Measurements from ENCODE around the gene COQ4.
"Not testable (repeated sequence)": the region's sequence is repeated elsewhere in the genome, so short reads cannot be mapped to it uniquely, and the experiment has no call there.

COQ4 gene

GRCh38 chr9:128322404-128323211 is at the start of gene COQ4, which contains the start of gene TRUB2:
Gene COQ4 (plus strand): TSS chr9:128322839. CDS start chr9:128322859, 20 bp downstream.
Gene TRUB2 (minus strand): TSS chr9:128322447. CDS start chr9:128322408, 39 bp downstream.
- DNase-seq, result peak; percentile 78

DNA sequence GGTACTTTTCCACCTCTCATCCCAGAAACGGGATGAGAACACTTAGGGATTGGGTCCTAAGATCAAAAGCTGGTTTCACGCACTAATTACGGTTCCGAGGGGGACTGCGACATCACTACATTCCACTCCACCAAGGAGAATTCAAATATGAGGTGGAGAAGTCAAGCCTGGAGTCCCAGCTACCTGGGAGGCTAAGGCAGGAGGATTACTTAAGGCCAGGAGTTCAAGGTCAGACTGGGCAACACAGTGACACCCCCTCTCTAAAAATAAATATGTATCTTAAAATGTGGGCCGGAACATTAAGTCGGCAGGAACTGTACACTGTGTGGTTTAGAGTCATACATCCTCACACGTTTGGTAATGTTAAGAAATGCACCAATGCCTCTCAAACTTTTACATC is 48.4 kb upstream of the COQ4 start:
- DNase-seq, result no peak

GRCh38 chr9:128275198-128276007 is 47.2 kb upstream of the COQ4 start, which contains the start of gene GOLGA2:
Gene GOLGA2 (minus strand): TSS chr9:128276007. CDS start chr9:128275976, 31 bp downstream.
- DNase-seq, result no peak

DNA sequence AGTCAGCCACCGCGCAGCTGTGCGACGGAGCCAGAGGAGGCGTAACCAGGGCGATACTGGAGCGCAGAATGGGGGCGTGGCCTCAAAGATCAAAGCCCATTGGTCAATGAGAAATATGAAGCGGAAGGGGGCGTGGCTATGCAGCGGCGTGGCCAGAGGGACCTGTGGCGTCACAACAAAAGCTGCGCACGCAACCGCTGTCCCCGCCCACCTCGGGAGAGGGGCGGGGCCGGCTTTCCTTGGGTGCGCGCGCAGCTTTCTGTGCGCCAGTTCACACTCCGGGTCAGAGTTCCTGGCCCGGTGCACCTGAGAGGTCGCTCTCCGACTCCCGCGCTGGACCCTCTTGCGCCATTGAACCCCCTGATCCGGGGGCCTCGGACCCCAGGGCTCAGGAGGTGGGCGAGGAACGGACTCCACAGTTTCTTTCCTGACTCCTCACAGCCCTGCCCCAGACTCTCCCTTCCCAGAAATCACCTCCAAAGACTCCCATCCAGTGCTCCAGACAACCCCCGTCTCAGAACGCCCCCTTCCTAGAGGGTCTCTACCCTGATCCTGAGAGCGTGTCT is 46.5 kb upstream of the COQ4 start, which contains the start of gene SWI5:
SWI5 (plus strand) TSS at position 269 of the 566 bp plus-strand sequence.
- peak; percentile 98 for DNase-seq

DNA sequence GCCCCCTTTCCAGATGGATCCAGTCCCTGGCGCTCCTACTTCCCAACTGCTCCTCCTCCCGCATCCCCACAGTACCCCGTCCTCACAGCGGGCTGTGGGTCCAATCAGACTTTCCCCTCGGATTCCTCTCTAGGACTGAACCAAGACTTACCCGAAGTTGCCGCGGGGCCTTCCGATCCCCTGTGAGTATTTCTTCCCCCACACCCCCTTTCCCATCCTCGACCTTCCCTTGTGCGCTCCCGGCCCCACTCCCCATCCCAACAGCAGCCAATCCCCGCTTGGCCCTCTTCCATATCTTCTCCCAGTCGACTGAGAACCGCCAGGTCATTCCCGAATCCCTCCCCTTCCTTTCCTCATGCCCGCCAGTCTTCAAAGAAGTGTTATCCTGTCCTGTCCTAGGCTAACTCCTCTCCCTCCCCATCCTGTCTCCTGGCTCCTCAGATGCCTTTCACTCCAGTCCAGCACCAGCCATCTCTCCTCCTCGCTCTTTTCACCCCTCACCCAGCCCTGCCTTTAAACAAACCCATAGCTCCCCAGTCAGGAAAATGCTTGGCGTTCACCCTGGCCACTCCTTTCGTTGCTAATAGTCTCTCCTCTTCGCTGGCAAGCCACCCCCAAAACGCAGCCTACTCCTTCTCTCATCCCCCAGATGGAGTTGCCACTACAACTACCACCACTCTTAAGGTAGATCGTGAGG is 45.9 kb upstream of the COQ4 start:
- DNase-seq, result no peak

GRCh38 chr9:128279088-128280073 is 43.3 kb upstream of the COQ4 start:
- DNase-seq, result not testable (repeated sequence)

DNA sequence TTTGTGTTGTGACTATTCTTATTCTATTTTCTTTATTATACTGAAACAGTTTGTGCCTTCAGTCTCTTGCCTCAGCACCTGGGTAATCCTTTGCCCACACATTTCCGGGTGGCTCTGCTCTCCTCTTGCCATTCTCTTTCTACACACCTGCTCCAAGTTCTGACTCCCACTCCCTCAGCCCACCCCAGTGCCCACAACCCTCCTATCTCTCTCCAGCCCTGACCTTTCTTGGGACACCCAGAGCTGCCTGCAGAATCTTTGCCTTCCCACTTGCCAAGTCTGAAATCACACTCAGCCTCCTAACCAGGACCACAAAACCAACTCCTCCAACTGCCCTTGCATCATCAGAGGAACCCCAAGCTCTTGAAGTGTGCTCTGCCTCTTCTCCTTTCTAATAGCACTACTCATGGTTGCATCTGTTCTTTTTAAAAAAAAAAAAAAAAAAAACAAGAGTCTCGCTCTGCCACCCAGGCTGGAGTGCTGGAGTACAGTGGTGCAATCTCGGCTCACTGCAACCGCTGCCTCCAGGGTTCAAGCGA is 42.5 kb upstream of the COQ4 start:
- no peak for DNase-seq

DNA sequence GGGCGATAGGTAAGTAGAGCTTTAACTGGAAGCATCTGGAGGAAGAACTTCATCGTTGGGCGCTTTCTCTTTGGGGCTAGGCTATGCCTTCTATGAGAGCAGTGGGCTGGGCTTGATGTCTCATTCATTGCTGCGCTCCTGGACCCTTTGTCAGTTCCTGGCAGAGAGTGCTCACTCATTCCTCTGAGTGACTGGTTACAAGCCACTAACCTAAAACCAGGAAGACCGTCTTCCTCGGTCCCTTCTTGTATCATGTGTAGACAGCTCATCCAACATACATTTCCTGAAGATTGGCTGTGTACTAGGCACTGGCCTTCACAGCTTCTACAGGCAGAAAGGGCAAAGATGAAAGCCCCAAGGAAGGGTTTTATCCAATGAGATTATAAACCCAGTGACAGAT is 40.1 kb upstream of the COQ4 start:
- DNase-seq, result no peak

DNA sequence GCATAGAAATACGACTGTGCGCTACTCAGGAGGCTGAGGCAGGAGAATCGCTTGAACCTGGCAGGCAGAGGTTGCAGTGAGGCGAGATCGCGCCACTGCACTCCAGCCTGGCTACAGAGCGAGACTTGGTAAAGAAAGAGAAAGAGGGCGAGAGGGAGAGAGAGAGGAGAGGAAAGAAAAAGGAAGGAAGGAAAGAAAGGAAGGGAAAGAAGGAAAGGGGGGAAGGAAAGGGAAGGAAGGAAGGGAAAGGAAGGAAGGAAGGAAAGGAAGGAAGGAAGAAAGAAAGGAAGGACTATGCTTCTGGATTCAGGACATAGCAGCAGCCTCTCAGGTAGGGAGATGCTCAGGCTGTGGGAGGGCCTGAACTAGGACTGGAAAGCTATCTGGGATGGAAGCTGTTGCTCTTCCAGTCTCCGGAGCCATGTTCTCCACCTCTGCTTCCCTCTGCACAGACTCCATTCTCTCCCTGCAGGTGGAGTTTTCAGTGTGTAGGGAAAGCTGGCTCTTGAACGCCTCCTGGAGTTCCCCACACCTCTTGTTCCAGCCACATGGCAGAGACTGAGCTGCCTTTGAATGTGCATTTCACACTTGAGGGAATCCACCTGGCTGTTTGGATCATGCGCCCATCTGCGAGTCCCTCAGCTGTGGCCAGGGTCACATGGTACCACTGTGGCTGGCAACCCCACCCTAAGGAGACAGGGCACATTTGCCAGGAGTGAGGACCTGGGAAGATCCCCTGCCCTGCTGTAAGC is 37.4 kb upstream of the COQ4 start:
- no peak for DNase-seq

GRCh38 chr9:128286440-128286839 is 36.2 kb upstream of the COQ4 start:
- no peak for DNase-seq

- DNase-seq, result no peak
These were observed 34.2 kb upstream of the COQ4 start for GRCh38 chr9:128288273-128289004.

- DNase-seq, result no peak
These were observed 30.6 kb upstream of the COQ4 start for GRCh38 chr9:128292009-128292408.

- no peak for DNase-seq
These were observed 29.5 kb upstream of the COQ4 start for GRCh38 chr9:128293091-128293490.

DNA sequence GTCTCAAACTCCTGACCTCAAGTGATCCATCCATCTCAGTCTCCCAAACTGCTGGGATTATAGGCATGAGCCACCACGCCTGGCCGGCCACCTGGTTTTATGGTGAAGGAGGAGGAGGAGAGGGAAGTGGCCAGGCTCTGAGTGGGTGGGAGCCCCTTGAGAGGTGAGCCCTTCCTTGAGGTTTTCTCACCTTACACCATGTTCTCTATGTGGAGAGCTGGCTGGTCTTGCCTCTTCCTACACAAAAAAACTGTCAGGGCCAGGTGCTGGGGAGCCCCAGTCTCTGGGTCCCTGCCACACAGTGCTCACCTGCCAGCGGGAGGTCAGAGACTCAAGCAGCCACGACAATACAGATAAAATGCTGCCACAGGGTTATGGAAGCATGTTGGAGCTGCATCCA is 28.5 kb upstream of the COQ4 start:
- no peak for DNase-seq

DNA sequence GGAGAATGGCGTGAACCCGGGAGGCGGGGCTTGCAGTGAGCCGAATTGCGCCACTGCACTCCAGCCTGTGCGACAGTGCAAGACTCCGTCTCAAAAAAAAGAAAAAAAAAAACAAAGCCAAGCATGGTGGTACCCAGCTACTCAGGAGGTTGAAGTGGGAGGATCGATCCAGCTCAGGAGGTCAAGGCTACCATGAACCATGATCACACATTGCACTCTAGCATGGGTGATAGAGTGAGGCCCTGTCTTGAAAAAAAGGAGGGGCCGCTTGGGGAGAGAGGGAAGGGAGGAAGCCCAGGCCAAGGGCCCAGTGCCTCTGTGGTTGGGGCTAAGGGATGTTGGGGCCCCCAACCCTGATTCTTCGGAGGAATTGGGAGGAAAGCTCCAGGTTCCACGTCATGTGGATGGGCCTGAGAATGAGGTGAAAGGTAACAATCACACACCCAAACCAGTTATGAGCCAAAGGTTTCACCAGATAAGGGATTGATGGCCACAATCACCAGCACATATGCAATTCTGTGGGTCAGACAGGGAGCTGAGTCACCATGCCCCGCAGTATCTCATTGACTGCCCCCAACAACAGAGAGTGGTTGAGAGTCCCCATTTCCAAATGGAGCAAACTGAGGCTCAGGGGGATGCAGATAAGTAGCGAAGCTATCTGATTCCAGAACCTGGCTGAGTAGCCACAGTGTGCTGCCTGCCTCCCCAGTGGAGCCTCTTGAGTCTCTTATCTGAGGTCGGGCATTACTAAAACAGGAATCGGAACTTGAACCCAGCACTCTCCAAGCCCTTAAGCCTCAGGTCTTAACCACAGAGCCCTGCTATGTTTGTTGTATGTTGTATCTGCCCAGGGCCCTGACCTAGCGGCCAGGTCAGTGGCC is 26.1 kb upstream of the COQ4 start:
- DNase-seq, result no peak

GRCh38 chr9:128297221-128297773 is 25.3 kb upstream of the COQ4 start:
- DNase-seq, result no peak

GRCh38 chr9:128298535-128299482 is 23.8 kb upstream of the COQ4 start:
- DNase-seq, result no peak

Measured in NCI-H1436 treated with DMSO at 0.1 percent for 48 hours (cell line).